Astrocyte of the cerebellum (primary cell): ENCODE results near the gene PANK2.
"Not testable (repeated sequence)": the region's sequence is repeated elsewhere in the genome, so short reads cannot be mapped to it uniquely, and the experiment has no call there.

Experiments
- DNase-seq: peaks from one replicate; pipeline ENCODE4 v3.0.0-alpha.2; 2011; ENCODE audit warnings: low read depth
- H3K4me3 ChIP-seq: 2 replicates; pipeline ENCODE4 v1.5.1; 2011; ENCODE audit warnings: mild to moderate bottlenecking, low read depth, low read length, moderate library complexity
- CTCF ChIP-seq: IDR thresholded peaks from 2 replicates; pipeline ENCODE4 v1.5.1; 2012; ENCODE audit warnings: low read length, low read depth, moderate library complexity, mild to moderate bottlenecking; ENCODE audit errors: missing control alignments
- in situ Hi-C: cut with HindIII; loops from 2 replicates; pipeline ENCODE4 v1.10.0; 2017; ENCODE audit warnings: low sequenced_read_pairs

The PANK2 gene

GRCh38 chr20:3901028-3901705 is 12.0 kb downstream of the PANK2 start:
- DNase-seq = no peak
- in situ Hi-C loops = no loop called here
- no peak for TF ChIP-seq CTCF
- no peak overlapping the region for H3K4me3 ChIP-seq

- no peak for DNase-seq
- no peak overlapping the region for H3K4me3 ChIP-seq
- in situ Hi-C loops = no loop called here
- TF ChIP-seq CTCF = no peak
Observed at GRCh38 chr20:3901706-3902440, 12.7 kb downstream of the PANK2 start.

GRCh38 chr20:3902446-3902845 is 13.3 kb downstream of the PANK2 start:
- DNase-seq = no peak
- in situ Hi-C loops = no loop called here
- no peak for TF ChIP-seq CTCF
- H3K4me3 ChIP-seq = no peak overlapping the region

GRCh38 chr20:3904224-3904623 is 15.0 kb downstream of the PANK2 start:
- DNase-seq = no peak
- in situ Hi-C loops = no loop called here
- H3K4me3 ChIP-seq = no peak overlapping the region
- TF ChIP-seq CTCF = no peak

- no peak overlapping the region for H3K4me3 ChIP-seq
- in situ Hi-C loops = no loop called here
- no peak for TF ChIP-seq CTCF
- DNase-seq = no peak
Observed at GRCh38 chr20:3904857-3905256, 15.7 kb downstream of the PANK2 start.

- not testable (repeated sequence) for H3K4me3 ChIP-seq, DNase-seq
Observed at GRCh38 chr20:3906744-3907721, 17.8 kb downstream of the PANK2 start.

More at GRCh38 chr20:3906744-3907721, 17.8 kb downstream of the PANK2 start:
- in situ Hi-C loops = not testable (repeated sequence)
